Thymus (tissue), 11 donors: ENCODE results near the gene KCNC4. TPM values are rescaled to one million over a fixed set of nuclear protein-coding genes. Genes with fewer than 3 reads are reported as not detected.
A peak's percentile ranks its signal among the peaks of the same experiment; 100 is the strongest.

Experiments used
- DNase-seq, 9 donors: peaks; one replicate each; pipeline ENCODE4 v3.0.0-alpha.2; 2013; ENCODE audit warnings: low spot score in 9 of 9, low read depth in 6 of 9, missing footprints in 1 of 9
- H3K27ac ChIP-seq, 2 donors: one replicate each; pipeline ENCODE4 v1.5.1; 2013; ENCODE audit warnings: control low read depth in 1 of 2, low read depth in 1 of 2, low read length in 1 of 2, mild to moderate bottlenecking in 1 of 2, moderate library complexity in 1 of 2
- H3K27me3 ChIP-seq, 2 donors: one replicate each; pipeline ENCODE4 v1.5.1; 2013; ENCODE audit warnings: low read length in 1 of 2; ENCODE audit not compliant: control insufficient read depth in 2 of 2, insufficient read depth in 1 of 2
- H3K36me3 ChIP-seq, 2 donors: one replicate each; pipeline ENCODE4 v1.5.1; 2013; ENCODE audit warnings: low read length in 1 of 2, mild to moderate bottlenecking in 1 of 2, moderate library complexity in 1 of 2; ENCODE audit not compliant: control insufficient read depth in 2 of 2, insufficient read depth in 2 of 2
- H3K4me1 ChIP-seq, 2 donors: one replicate each; pipeline ENCODE4 v1.5.1; 2013; ENCODE audit warnings: low read length in 2 of 2; ENCODE audit not compliant: control insufficient read depth in 2 of 2, insufficient read depth in 2 of 2
- H3K4me3 ChIP-seq, 2 donors: one replicate each; pipeline ENCODE4 v1.5.1; 2013; ENCODE audit warnings: low read length in 2 of 2, control low read depth in 1 of 2, mild to moderate bottlenecking in 1 of 2
- H3K9me3 ChIP-seq, 2 donors: one replicate each; pipeline ENCODE4 v1.5.1; 2013; ENCODE audit warnings: low read length in 1 of 2, mild to moderate bottlenecking in 1 of 2; ENCODE audit not compliant: control insufficient read depth in 2 of 2, insufficient read depth in 1 of 2
- WGBS: extraction: QIAGEN DNeasy Blood & Tissue Kit; methylation state at CpG from one replicate; pipeline ENCODE4 v1.1.7; 2013; 5-methylcytosine and 5-hydroxymethylcytosine counted together
- polyA plus RNA-seq: library from polyadenylated mRNA; stranded (reverse); fragments of 200-250 nt; gene quantifications from one replicate; pipeline ENCODE4 v1.2.3, GENCODE V29; 2013
- total RNA-seq: library from RNA; stranded (reverse); fragments of 120-200 nt; gene quantifications from one replicate; pipeline ENCODE4 v1.2.4, GENCODE V29; 2013
- donor health status: healthy.

KCNC4 gene
- total and polyA plus RNA-seq, 2 donors: 3.0 to 4.0 TPM

GRCh38 chr1:110230381-110231199 is 20.5 kb downstream of the KCNC4 start:
- H3K27me3 ChIP-seq: no peaks in the 10 kb centered on the region
- peaks cover 0 to 3% of the 10 kb centered on the region in 2 donors for H3K4me1 ChIP-seq
- H3K36me3 ChIP-seq: no peaks in the 10 kb centered on the region
- 92% methylated on average over 11 of the region's 11 CpGs for WGBS
- H3K4me3 ChIP-seq: no peak overlapping the region
- DNase-seq: no peak
- H3K9me3 ChIP-seq: no peaks in the 10 kb centered on the region
- H3K27ac ChIP-seq: no peak overlapping the region

DNA sequence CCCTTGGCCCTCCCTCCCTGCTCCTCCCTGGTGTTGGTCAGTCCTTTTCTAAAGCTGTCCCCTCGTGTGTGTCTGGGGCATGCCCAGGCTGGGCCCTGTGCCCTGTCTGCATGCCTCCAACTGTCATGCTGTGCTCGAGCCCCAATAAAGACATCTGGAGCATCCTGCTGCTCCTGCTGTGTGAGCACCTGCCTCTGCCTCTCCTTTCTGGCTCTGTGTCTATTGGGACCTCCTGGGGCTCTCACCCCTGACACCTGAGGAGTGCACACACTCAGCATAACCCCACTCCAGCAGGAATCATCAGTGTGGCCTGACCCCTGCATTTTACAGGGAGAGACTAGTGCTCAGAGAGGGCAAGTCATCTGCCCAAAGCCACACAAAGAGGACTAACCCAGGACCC is 23.7 kb downstream of the KCNC4 start:
- H3K9me3 ChIP-seq: no peaks in the 10 kb centered on the region
- no peak overlapping the region for H3K27ac ChIP-seq
- H3K4me3 ChIP-seq: no peak overlapping the region
- no peak for DNase-seq
- H3K27me3 ChIP-seq: no peaks in the 10 kb centered on the region
- H3K4me1 ChIP-seq: peaks cover 0 to 5% of the 10 kb centered on the region in 2 donors
- WGBS: 95% methylated on average over 2 of the region's 2 CpGs
- H3K36me3 ChIP-seq: no peaks in the 10 kb centered on the region

DNA sequence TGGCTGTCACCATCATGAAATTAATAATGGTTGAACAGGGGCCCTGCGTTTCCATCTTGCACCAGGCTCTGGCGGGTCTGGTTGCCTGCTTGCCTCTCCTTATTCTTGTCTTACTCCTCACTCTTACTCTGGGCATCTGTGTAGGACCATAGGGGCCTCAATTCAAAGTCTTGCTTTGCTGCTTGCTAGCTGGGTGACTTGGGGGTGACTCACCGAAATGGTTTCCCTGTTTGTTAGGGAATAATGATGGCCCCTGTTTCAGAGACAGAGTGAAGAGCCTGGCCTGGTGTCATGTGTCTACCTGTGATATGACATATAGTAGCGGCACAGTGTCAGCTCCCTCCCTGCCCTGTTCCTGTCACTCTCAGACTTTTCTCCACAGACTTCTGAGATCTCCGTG is 24.6 kb downstream of the KCNC4 start:
- Histone ChIP-seq H3K9me3 (no peaks in the 10 kb centered on the region), H3K27ac (no peak overlapping the region), H3K36me3 (no peaks in the 10 kb centered on the region), H3K4me3 (no peak overlapping the region), H3K27me3 (no peaks in the 10 kb centered on the region), H3K4me1 (peaks cover 0 to 5% of the 10 kb centered on the region in 2 donors)
- DNase-seq: no peak
- WGBS: 97% methylated on average over 5 of the region's 5 CpGs

- Histone ChIP-seq H3K27me3 (peaks cover 0 to 2% of the 10 kb centered on the region in 2 donors), H3K27ac (peak overlapping the region in 1 of 2 donors; percentile 55), H3K4me1 (peaks cover 0 to 5% of the 10 kb centered on the region in 2 donors), H3K36me3 (no peaks in the 10 kb centered on the region), H3K9me3 (no peaks in the 10 kb centered on the region), H3K4me3 (no peak overlapping the region)
- WGBS: 91% methylated on average over 13 of the region's 13 CpGs
- no peak for DNase-seq
Observed at GRCh38 chr1:110235181-110235833, 25.2 kb downstream of the KCNC4 start.

GRCh38 chr1:110235834-110236682 is 25.9 kb downstream of the KCNC4 start:
- no peak for DNase-seq

GRCh38 chr1:110237386-110238152 is 27.5 kb downstream of the KCNC4 start:
- Histone ChIP-seq H3K27me3 (peaks cover 0 to 2% of the 10 kb centered on the region in 2 donors), H3K4me1 (peaks cover 0 to 5% of the 10 kb centered on the region in 2 donors), H3K36me3 (no peaks in the 10 kb centered on the region), H3K27ac (no peak overlapping the region), H3K4me3 (no peak overlapping the region), H3K9me3 (no peaks in the 10 kb centered on the region)
- DNase-seq: no peak
- WGBS: 95% methylated on average over 13 of the region's 13 CpGs

More at GRCh38 chr1:110235834-110236682, 25.9 kb downstream of the KCNC4 start:
- Histone ChIP-seq H3K36me3 (no peaks in the 10 kb centered on the region), H3K27ac (no peak overlapping the region), H3K9me3 (no peaks in the 10 kb centered on the region), H3K27me3 (peaks cover 0 to 2% of the 10 kb centered on the region in 2 donors), H3K4me1 (peaks cover 0 to 5% of the 10 kb centered on the region in 2 donors), H3K4me3 (no peak overlapping the region)
- WGBS: 82% methylated on average over 11 of the region's 11 CpGs

GRCh38 chr1:110239441-110240430 is 29.6 kb downstream of the KCNC4 start:
- H3K27me3 ChIP-seq: peaks cover 0 to 2% of the 10 kb centered on the region in 2 donors
- H3K36me3 ChIP-seq: no peaks in the 10 kb centered on the region
- 89% methylated on average over 11 of the region's 11 CpGs for WGBS
- H3K4me1 ChIP-seq: peaks cover 0 to 13% of the 10 kb centered on the region in 2 donors
- H3K9me3 ChIP-seq: no peaks in the 10 kb centered on the region
- DNase-seq: no peak
- H3K27ac ChIP-seq: no peak overlapping the region
- H3K4me3 ChIP-seq: no peak overlapping the region
